Body of pancreas (tissue), 4 donors: ENCODE measurements around the gene C5orf63. TPM values are rescaled to one million over a fixed set of nuclear protein-coding genes. Genes with fewer than 3 reads are reported as not detected.

Experiments
- ATAC-seq: fragments of 150-250 bp; one replicate; pipeline ENCODE4 v1.9.1; 2016
- DNase-seq, 4 donors: peaks; one replicate each; pipeline ENCODE4 v3.0.0-alpha.2; 2019
- H3K27ac ChIP-seq, 4 donors: fragments of 200-600 bp; sonication (generic); 1 replicate in 3 of 4; 2 replicates in 1 of 4; pipeline versions ENCODE4 v1.5.1 to v1.6.1; 2016 to 2019; ENCODE audit warnings: mild to moderate bottlenecking in 1 of 4, mixed read lengths in 1 of 4, moderate library complexity in 1 of 4
- H3K27me3 ChIP-seq, 2 donors: fragments of 200-600 bp; sonication (generic); one replicate each; pipeline ENCODE4 v1.6.0; 2016; ENCODE audit warnings: mild to moderate bottlenecking in 1 of 2
- H3K36me3 ChIP-seq, 2 donors: fragments of 200-600 bp; sonication (generic); replicated peaks in 1 of 2; 2 replicates each; pipeline ENCODE4 v1.5.1; 2016; ENCODE audit warnings: low read depth in 2 of 2; ENCODE audit not compliant: insufficient read depth in 1 of 2
- H3K4me1 ChIP-seq: fragments of 200-600 bp; sonication (generic); one replicate; pipeline ENCODE4 v1.6.0; 2016
- H3K4me3 ChIP-seq, 2 donors: fragments of 200-600 bp; sonication (generic); 1 replicate in 1 of 2; 2 replicates in 1 of 2; pipeline ENCODE4 v1.5.1; 2016 to 2019
- H3K9me3 ChIP-seq, 3 donors: fragments of 200-600 bp; sonication (generic); 1 replicate in 2 of 3; 2 replicates in 1 of 3; pipeline ENCODE4 v1.5.1; 2016
- CTCF ChIP-seq, 7 experiments: fragments of 450-650 bp in 4 of 7; fragments of 200-600 bp in 3 of 7; sonication (generic) in 3 of 7; IDR thresholded peaks; one replicate each; pipeline ENCODE4 v1.5.1; 2016 to 2019; ENCODE audit warnings: antibody characterized with exemption in 7 of 7
- POLR2A ChIP-seq, 3 donors: fragments of 450-650 bp; IDR thresholded peaks; one replicate each; pipeline ENCODE4 v1.6.1; 2016; ENCODE audit warnings: antibody characterized with exemption in 3 of 3, mild to moderate bottlenecking in 2 of 3
- WGBS, 2 donors: methylation state at CpG; one replicate each; pipeline ENCODE4 v1.1.5; 2017; 5-methylcytosine and 5-hydroxymethylcytosine counted together
- intact Hi-C: fragments of 100-400 bp; cut with DNase I; formaldehyde crosslinking; loops from one replicate; pipeline ENCODE4 v1.15.1; 2023
- total RNA-seq, 2 donors: library from RNA; depleted of rRNA; stranded (reverse); fragments of >200 nt; gene quantifications; one replicate each; pipeline ENCODE4 v1.1.0, GENCODE V29; 2016

C5orf63 gene
- total RNA-seq, 2 donors from 2014 or later, result 0.99 to 3.9 TPM

GRCh38 chr5:127085371-127085770 lies 12.1 kb upstream of the C5orf63 start:
- ATAC-seq (no peak), DNase-seq (no peak)
- Histone ChIP-seq H3K27me3 (no peaks in the 10 kb centered on the region), H3K4me1 (no peaks in the 10 kb centered on the region), H3K4me3 (no peak overlapping the region), H3K27ac (no peak overlapping the region), H3K36me3 (no peaks in the 10 kb centered on the region), H3K9me3 (no peaks in the 10 kb centered on the region)
- TF ChIP-seq CTCF (IDR thresholded peaks at IDR 0.05), result no peak
- TF ChIP-seq POLR2A (IDR thresholded peaks at IDR 0.05), result no peak
- intact Hi-C loops, result no loop called here
- WGBS, 2 donors, result 58 to 77% methylated on average over 2 of the region's 2 CpGs

- no peaks in the 10 kb centered on the region for H3K9me3 ChIP-seq
- no peak overlapping the region for H3K27ac ChIP-seq
- no peaks in the 10 kb centered on the region for H3K4me1 ChIP-seq
- no peak for DNase-seq
- H3K36me3 ChIP-seq, result no peaks in the 10 kb centered on the region
- TF ChIP-seq CTCF (IDR thresholded peaks at IDR 0.05) (no peak), POLR2A (IDR thresholded peaks at IDR 0.05) (no peak)
- no peak for ATAC-seq
- intact Hi-C loops, result no loop called here
- H3K4me3 ChIP-seq, result no peak overlapping the region
- 88 to 91% methylated on average over 3 of the region's 3 CpGs for WGBS, 2 donors
- H3K27me3 ChIP-seq, result no peaks in the 10 kb centered on the region
These were observed 11.4 kb upstream of the C5orf63 start for GRCh38 chr5:127084656-127085055.

- H3K27me3 ChIP-seq, result no peaks in the 10 kb centered on the region
- intact Hi-C loops, result no loop called here
- 85 to 92% methylated on average over 2 of the region's 2 CpGs for WGBS, 2 donors
- no peak overlapping the region for H3K27ac ChIP-seq
- H3K4me3 ChIP-seq, result no peak overlapping the region
- DNase-seq (no peak), ATAC-seq (no peak)
- TF ChIP-seq CTCF (IDR thresholded peaks at IDR 0.05), result no peak
- no peak for TF ChIP-seq POLR2A (IDR thresholded peaks at IDR 0.05)
- no peaks in the 10 kb centered on the region for H3K9me3 ChIP-seq
- H3K4me1 ChIP-seq, result no peaks in the 10 kb centered on the region
- H3K36me3 ChIP-seq, result no peaks in the 10 kb centered on the region
These were observed 10.4 kb upstream of the C5orf63 start for GRCh38 chr5:127083711-127084110.

GRCh38 chr5:127079994-127080491 lies 6.7 kb upstream of the C5orf63 start:
- no peak overlapping the region for H3K4me3 ChIP-seq
- H3K4me1 ChIP-seq, result no peaks in the 10 kb centered on the region
- ATAC-seq (no peak), DNase-seq (no peak)
- no peaks in the 10 kb centered on the region for H3K36me3 ChIP-seq
- H3K9me3 ChIP-seq, result no peaks in the 10 kb centered on the region
- no peak overlapping the region for H3K27ac ChIP-seq
- intact Hi-C loops, result no loop called here
- H3K27me3 ChIP-seq, result no peaks in the 10 kb centered on the region
- WGBS, 2 donors, result 39 to 41% methylated on average over 9 of the region's 9 CpGs
- TF ChIP-seq CTCF (IDR thresholded peaks at IDR 0.05) (no peak), POLR2A (IDR thresholded peaks at IDR 0.05) (no peak)

GRCh38 chr5:127077366-127077765 lies 4.1 kb upstream of the C5orf63 start:
- intact Hi-C loops, result no loop called here
- Histone ChIP-seq H3K27ac (no peak overlapping the region), H3K9me3 (no peaks in the 10 kb centered on the region), H3K4me3 (no peak overlapping the region), H3K4me1 (peaks cover 3% of the 10 kb centered on the region), H3K27me3 (no peaks in the 10 kb centered on the region), H3K36me3 (no peaks in the 10 kb centered on the region)
- TF ChIP-seq POLR2A (IDR thresholded peaks at IDR 0.05) (no peak), CTCF (IDR thresholded peaks at IDR 0.05) (no peak)
- DNase-seq (no peak), ATAC-seq (no peak)
- 25 to 32% methylated on average over 1 of the region's 1 CpG for WGBS, 2 donors
